GM10847 (cell line): ENCODE data around the gene CLCN6.
A peak's percentile ranks its signal among the peaks of the same experiment; 100 is the strongest.

Source experiments
- POLR2A ChIP-seq: IDR thresholded peaks from 2 replicates; pipeline ENCODE4 v1.6.1; 2011; ENCODE audit not compliant: insufficient read length; ENCODE audit errors: extremely low read depth

The CLCN6 gene, protein sequence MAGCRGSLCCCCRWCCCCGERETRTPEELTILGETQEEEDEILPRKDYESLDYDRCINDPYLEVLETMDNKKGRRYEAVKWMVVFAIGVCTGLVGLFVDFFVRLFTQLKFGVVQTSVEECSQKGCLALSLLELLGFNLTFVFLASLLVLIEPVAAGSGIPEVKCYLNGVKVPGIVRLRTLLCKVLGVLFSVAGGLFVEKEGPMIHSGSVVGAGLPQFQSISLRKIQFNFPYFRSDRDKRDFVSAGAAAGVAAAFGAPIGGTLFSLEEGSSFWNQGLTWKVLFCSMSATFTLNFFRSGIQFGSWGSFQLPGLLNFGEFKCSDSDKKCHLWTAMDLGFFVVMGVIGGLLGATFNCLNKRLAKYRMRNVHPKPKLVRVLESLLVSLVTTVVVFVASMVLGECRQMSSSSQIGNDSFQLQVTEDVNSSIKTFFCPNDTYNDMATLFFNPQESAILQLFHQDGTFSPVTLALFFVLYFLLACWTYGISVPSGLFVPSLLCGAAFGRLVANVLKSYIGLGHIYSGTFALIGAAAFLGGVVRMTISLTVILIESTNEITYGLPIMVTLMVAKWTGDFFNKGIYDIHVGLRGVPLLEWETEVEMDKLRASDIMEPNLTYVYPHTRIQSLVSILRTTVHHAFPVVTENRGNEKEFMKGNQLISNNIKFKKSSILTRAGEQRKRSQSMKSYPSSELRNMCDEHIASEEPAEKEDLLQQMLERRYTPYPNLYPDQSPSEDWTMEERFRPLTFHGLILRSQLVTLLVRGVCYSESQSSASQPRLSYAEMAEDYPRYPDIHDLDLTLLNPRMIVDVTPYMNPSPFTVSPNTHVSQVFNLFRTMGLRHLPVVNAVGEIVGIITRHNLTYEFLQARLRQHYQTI

DNA sequence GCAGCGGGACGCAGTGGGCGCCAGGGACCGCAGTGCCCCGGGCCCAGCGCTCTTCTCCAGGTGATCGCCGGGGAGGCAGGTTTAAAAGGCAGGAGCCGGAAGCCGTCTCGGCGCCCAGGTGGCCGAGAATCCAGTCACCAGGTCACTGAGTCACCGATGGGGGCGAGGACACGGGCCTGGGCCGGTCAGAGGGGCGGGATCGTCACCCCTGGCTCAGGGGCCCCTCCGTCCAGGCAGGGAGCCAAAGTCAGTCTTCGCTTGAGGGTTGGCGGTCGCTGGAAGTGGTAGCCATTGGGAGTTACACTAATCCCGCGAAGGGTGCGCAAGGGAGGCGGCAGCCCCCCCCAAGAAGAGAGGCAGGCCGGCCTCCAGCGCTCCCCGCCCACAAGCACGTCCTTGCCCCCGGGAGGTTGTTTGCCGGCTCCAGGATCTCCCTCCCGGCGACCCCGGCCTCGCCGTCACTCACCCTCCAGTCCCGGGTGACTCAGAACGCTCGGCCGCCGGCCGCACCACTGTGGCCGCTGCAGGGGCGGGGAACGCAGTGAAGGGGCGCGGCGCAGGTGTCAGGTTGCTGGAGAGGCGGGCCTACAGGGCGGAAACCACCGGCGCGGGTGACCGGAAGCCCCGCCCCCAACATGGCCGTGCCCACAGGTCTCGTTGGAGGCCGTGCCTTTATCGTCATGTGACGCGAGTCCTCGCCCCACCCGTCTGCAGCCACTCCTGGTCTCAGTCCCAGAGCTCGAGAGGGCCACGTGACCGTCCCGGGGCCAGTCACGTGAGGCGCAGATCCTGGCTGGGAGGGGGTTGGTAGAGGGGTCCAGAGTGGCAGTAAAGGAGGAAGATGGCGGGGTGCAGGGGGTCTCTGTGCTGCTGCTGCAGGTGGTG lies at the start of gene CLCN6, which contains the start of gene MTHFR:
TSS of gene CLCN6 (plus strand) at position 770 of the 885 bp plus-strand sequence. CDS start at position 842, 72 bp downstream.
TSS of gene MTHFR (minus strand) at position 543 of the 885 bp plus-strand sequence. CDS start 2,848 bp downstream, outside the sequence.
- peak; percentile 79 for TF ChIP-seq POLR2A

DNA sequence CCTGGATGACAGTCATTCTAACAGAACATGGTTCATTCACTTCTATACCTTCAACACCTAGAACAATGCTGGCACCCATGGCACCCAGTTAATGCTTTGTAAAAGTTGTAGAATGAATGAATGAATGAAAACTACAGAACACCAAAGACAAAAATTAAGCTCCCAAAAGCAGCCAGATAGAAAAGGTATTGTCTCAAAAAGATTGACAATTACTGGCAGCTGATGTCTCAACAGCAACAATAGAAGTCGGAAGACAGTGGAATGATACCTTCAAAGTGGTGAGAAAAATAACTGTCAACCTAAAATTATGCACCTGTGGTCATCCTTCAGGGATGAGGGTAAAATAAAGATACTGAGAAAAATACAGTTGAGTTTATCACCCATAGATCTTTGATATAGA lies 48.9 kb upstream of the CLCN6 start:
- no peak for TF ChIP-seq POLR2A

- no peak for TF ChIP-seq POLR2A
Observed at GRCh38 chr1:11759791-11760190, 46.2 kb upstream of the CLCN6 start.

DNA sequence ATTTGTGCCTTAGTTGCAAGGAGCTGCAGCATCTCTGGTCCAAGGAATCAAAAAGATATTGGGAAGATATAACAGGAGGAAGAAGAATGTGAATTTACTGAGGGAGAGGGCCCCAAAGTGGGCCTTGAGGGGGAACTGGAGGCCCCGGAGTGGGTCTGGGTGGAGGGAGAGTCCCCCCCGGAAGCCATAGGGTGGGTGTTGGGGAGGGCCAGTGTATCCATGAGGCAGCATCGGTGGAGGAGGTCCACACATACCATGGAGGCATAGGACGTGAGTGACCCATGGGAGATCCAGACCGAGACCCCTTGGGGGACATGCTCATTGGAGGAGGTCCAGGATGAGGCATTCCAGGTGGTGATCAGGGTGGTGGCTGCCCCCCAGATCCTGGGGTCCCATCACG lies 44.7 kb upstream of the CLCN6 start:
- no peak for TF ChIP-seq POLR2A

DNA sequence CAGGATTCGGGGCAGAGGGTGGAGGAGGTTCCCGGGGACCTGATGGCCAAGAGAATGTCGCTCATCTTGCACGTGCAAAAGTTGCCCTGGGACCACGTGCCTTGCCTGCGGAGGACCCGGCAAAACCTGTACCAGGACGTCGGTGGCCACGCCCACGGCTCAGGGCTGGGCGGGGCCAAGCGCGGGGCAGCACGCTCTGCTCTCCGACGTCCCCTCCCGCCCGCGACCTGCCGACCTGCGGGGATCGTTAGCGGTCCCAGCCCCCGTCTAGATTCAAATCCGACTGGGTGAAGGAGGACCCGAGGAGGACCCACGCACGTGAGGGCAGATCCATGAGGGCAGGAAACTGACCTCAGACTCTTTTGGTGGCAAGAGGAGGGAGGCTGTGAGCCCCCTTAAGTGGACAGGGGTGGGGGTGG lies 44.0 kb upstream of the CLCN6 start, which contains the start of gene C1orf167:
TSS of gene C1orf167 (plus strand) at position 206 of the 419 bp plus-strand sequence. CDS start 2,208 bp downstream, outside the sequence.
- no peak for TF ChIP-seq POLR2A

- TF ChIP-seq POLR2A: no peak
Observed at GRCh38 chr1:11764115-11764514, 41.9 kb upstream of the CLCN6 start.

DNA sequence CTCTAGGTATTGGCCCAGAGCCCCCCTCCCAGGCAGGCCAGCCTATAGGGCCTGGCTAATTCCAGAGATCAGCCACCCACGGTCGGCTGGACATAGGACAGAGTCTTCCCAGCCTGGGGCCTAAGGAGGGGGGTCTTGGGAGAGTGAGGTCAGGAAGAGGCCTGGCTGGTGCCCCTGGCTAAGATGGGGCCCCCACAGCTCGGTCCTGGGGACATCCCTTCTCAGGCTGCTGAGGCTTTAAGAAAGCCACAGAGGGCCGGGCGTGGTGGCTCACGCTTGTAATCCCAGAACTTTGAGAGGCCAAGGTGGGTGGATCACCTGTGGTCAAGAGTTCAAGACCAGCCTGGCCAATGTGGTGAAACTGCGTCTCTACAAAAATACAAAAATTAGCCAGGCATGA lies 41.5 kb upstream of the CLCN6 start:
- no peak for TF ChIP-seq POLR2A

GRCh38 chr1:11765661-11766428 lies 40.1 kb upstream of the CLCN6 start:
- no peak for TF ChIP-seq POLR2A

GRCh38 chr1:11766429-11766776 lies 39.6 kb upstream of the CLCN6 start:
- TF ChIP-seq POLR2A: no peak

GRCh38 chr1:11767922-11768704 lies 37.9 kb upstream of the CLCN6 start:
- no peak for TF ChIP-seq POLR2A

DNA sequence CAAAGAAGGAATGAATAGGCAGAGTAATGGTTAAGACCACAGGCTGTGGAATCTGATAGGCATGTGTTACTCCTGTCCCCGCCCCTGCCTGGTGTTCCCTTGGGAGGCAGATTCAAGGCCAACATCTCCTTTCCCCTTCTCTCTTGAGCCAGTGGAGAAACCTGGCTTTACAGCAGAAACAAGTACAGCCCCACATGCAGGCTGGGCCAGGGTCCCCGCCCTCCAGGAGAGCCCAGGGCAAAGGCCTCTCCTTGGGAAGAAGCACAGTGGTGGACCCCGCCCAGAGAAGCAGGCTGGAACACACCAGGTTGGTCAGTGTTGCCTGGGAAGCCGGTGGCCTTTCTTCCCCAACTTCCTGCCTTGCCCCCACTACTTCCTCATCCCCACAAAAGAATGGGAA lies 37.2 kb upstream of the CLCN6 start:
- TF ChIP-seq POLR2A: no peak

DNA sequence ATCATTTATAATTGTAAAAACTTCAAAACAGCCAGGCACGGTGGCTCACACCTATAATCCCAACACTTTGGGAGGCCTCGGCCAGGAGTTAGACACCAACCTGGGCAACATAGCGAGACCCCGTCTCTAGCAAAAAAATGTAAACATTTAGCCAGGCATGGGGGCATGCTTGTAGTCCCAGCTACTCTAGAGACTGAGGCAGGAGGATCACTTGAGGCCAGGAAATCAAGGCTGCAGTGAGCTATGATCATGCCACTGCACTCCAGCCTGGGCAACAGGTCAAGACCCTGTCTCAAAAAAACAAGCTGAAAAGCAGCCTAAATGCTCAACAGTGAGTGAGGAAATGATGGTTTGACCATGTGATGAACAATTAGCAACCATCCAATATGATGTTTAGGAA lies 36.7 kb upstream of the CLCN6 start:
- TF ChIP-seq POLR2A: no peak

DNA sequence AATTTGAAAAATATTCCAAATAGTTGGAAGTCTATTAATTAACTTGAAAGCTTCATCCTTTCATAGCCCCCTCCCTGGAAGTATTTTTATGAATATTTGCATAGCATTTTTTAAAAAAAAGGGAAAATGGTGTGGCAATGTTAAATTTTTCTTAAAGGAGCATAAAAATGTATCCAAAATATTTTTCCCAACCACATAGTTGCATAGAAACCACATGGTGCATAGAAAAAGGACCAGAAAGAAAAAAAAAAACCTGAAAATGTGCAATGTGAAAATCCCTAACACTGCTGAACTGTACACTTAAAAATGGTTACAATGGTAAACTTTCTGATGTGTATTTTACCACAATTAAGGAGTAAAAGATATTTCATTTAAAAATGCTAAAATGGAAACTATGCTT lies 36.0 kb upstream of the CLCN6 start:
- no peak for TF ChIP-seq POLR2A
